Measurements from ENCODE around the gene LMO3. TPM values are rescaled to one million over a fixed set of nuclear protein-coding genes. Genes with fewer than 3 reads are reported as not detected.

Gene LMO3
- not detected in 2 replicates for total RNA-seq

DNA sequence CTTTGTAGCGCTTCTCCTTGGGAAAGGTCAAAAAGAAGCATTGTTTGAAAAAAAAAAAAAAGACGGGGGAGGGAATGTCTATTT is at the start of gene LMO3:
Gene LMO3 (minus strand): TSS at position 46 of the 84 bp plus-strand sequence. CDS start 5,302 bp downstream, outside the sequence.
- H3K4me3 Mint-ChIP-seq = no peak within 1 kb of the TSS

DNA sequence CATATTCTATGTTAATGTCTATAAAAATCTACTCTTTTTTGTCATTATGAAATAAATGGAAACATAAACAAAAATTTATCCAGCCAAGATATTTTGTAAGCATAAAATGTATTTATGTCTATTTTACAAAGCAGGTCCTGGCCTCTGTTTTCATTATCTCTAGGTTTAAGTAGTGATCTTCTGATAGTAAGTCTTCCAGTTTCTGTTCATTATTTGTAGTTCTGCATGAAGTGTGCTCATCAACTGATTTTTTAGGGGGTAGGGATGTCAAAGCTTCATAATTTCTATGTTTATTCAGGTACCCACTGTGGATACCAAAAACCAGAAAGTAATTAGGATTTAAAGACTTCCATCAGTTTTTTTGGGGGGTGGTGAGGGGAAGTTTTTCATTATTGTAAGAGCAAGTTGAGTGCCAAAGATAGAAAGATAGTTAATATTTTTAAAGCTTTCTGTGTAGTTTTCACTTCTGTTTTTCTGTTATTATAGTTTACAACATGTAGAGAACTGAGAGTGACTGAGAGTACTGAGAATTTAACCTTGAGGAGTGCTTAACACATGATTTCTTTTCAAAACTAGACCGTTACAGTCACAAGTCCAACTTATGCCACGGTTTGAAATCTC is 30.6 kb upstream of the LMO3 start:
- no peaks in the 10 kb centered on the region for H3K36me3 Mint-ChIP-seq (ENCODE audit: low read depth)
- no peaks in the 10 kb centered on the region for H3K27me3 Mint-ChIP-seq (ENCODE audit: insufficient read depth)
- no peaks in the 10 kb centered on the region for H3K4me1 Mint-ChIP-seq (ENCODE audit: low read depth)
- intact Hi-C loops (cut with micrococcal nuclease) = no loop called here
- DNase-seq (ENCODE audit: low spot score) = no peak
- peaks cover 7% of the 10 kb centered on the region for H3K9me3 Mint-ChIP-seq
- no peak overlapping the region for H3K4me3 Mint-ChIP-seq
- no peak overlapping the region for H3K27ac Mint-ChIP-seq

More for the DNA sequence above, at the start of gene LMO3:
- Mint-ChIP-seq H3K27me3 (ENCODE audit: insufficient read depth) (peaks cover 36% of the 10 kb centered on the region), H3K9me3 (no peaks in the 10 kb centered on the region), H3K4me1 (ENCODE audit: low read depth) (peaks cover 10% of the 10 kb centered on the region), H3K36me3 (ENCODE audit: low read depth) (no peaks in the 10 kb centered on the region), H3K27ac (peak within 1 kb of the TSS; percentile 29)
- intact Hi-C loops (cut with micrococcal nuclease) = no loop called here
- no peak for DNase-seq (ENCODE audit: low spot score)

DNA sequence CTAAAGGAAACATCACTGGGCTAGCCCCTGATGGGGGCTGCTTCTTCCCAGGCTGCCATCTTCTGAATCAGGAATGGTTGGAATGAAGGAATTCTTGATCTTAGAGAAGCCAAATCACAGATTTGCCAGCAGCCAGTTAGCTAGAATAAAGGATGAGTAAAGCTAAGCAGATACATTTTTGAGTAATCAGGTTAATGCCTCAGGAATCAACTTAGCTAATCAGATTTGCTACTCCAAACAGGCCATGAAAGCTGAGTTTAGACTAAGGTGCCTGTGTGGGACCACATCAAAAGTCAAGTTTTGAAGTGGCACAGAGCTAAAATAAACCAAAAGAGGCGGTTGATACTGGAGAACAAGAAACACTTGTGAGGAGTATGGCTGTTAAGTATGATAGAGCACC is 28.8 kb upstream of the LMO3 start:
- DNase-seq (ENCODE audit: low spot score) = no peak
- Mint-ChIP-seq H3K36me3 (ENCODE audit: low read depth) (no peaks in the 10 kb centered on the region), H3K9me3 (peaks cover 7% of the 10 kb centered on the region), H3K4me1 (ENCODE audit: low read depth) (no peaks in the 10 kb centered on the region), H3K27me3 (ENCODE audit: insufficient read depth) (no peaks in the 10 kb centered on the region), H3K27ac (no peak overlapping the region), H3K4me3 (no peak overlapping the region)
- intact Hi-C loops (cut with micrococcal nuclease) = no loop called here

DNA sequence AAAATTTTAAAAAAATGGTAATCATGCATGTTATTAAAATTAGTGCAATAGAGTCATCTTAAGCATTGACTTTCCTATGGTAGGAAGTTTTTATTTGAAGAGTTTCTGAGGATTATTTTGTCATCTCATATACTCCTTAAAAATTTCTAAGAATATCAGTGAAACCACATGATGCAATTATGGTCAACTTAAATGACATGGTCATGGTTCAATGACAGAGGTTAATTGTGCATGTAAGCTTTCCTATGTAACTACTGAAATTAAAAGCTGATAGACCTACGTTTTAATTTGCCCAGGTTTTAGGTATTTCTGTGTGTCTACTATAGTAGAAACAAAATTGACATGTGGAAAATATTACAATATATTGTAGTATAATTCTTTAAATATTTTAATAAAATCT is 21.0 kb upstream of the LMO3 start:
- DNase-seq (ENCODE audit: low spot score) = no peak
- Mint-ChIP-seq H3K27me3 (ENCODE audit: insufficient read depth) (no peaks in the 10 kb centered on the region), H3K36me3 (ENCODE audit: low read depth) (no peaks in the 10 kb centered on the region), H3K4me1 (ENCODE audit: low read depth) (no peaks in the 10 kb centered on the region), H3K4me3 (no peak overlapping the region), H3K9me3 (peaks cover 4% of the 10 kb centered on the region), H3K27ac (no peak overlapping the region)
- intact Hi-C loops (cut with micrococcal nuclease) = no loop called here

DNA sequence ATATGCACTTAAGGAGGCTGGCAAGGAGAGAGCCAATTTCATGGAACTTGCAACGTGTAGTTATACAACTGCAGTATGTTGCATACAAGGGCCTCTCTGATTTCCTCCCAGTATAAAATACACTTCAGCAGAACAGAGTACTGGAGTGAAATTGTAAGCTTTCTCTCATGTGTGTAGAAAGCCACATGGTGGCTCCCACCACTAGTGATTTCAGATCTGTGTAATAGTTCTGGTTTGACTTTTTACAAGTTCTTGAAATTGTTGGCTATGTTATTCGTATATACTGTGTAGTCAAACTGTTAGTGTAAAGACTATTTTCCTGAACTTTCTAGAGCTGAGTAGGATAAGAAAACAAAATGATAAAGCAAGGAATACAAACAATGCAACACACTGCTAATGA is 16.4 kb upstream of the LMO3 start:
- Mint-ChIP-seq H3K27ac (no peak overlapping the region), H3K27me3 (ENCODE audit: insufficient read depth) (no peaks in the 10 kb centered on the region), H3K4me1 (ENCODE audit: low read depth) (no peaks in the 10 kb centered on the region), H3K36me3 (ENCODE audit: low read depth) (no peaks in the 10 kb centered on the region), H3K9me3 (no peaks in the 10 kb centered on the region), H3K4me3 (no peak overlapping the region)
- no peak for DNase-seq (ENCODE audit: low spot score)
- intact Hi-C loops (cut with micrococcal nuclease) = no loop called here

DNA sequence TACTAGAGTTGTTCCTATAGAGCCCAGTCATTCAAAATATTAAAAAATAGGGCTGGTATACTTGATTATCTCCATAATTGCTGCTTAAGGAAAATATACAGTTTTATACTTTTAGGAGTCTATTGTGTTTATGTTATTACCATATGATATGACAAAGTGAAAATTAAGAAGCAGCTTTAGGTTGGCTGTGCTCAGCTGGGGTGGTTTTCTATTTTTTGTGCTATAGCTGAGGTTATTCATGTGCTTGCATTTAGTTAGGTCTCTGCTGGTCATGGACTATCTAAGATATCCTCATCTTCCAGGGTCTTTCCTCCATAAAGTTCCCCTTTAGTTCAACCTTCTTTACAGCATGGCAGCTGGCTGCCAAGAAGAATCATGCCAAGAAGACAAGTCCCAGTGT is 13.6 kb upstream of the LMO3 start:
- Mint-ChIP-seq H3K4me1 (ENCODE audit: low read depth) (no peaks in the 10 kb centered on the region), H3K9me3 (peaks cover 4% of the 10 kb centered on the region), H3K36me3 (ENCODE audit: low read depth) (no peaks in the 10 kb centered on the region), H3K4me3 (no peak overlapping the region), H3K27ac (no peak overlapping the region), H3K27me3 (ENCODE audit: insufficient read depth) (no peaks in the 10 kb centered on the region)
- intact Hi-C loops (cut with micrococcal nuclease) = no loop called here
- no peak for DNase-seq (ENCODE audit: low spot score)

DNA sequence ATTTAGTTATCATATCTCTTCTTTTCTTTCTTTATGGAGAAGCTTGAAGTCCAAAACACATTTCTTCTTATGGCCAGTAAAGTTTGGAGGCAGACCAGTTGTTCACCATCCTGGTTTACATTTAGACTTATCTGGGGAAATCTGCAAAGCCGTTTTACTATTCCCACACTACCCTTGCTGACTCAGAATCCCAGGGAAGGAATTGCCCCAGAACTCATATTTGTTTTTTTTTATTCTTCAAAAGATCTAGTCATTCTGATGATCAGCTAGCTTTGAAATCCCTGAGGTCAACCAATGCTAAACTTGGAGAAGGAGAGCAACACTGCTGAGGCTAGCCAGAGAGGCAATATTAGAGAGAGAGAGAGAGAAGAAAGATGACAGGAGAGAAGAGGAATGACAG is 12.3 kb upstream of the LMO3 start:
- H3K4me3 Mint-ChIP-seq = no peak overlapping the region
- intact Hi-C loops (cut with micrococcal nuclease) = no loop called here
- H3K27me3 Mint-ChIP-seq (ENCODE audit: insufficient read depth) = no peaks in the 10 kb centered on the region
- H3K27ac Mint-ChIP-seq = no peak overlapping the region
- no peaks in the 10 kb centered on the region for H3K4me1 Mint-ChIP-seq (ENCODE audit: low read depth)
- no peak for DNase-seq (ENCODE audit: low spot score)
- peaks cover 4% of the 10 kb centered on the region for H3K9me3 Mint-ChIP-seq
- H3K36me3 Mint-ChIP-seq (ENCODE audit: low read depth) = no peaks in the 10 kb centered on the region

DNA sequence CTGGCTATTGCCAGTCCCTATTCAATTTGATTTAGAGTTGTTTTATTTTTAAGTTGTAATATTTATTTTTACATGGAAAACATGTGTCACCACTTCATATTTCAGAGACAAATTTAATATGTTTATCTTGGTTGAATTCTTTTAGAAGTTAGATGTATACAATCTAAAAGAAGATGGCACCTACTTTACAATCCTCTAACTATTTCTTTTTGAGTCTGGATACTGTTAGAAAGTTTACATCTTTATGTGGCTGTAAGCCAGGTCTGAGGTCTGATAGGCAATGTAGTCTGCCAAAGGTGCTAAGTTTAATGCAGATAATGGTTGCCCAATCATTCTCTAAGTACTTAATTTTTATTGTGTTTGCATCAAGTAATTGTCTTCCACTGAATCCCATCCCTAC is 7.2 kb upstream of the LMO3 start:
- no peak overlapping the region for H3K4me3 Mint-ChIP-seq
- intact Hi-C loops (cut with micrococcal nuclease) = no loop called here
- no peak overlapping the region for H3K27ac Mint-ChIP-seq
- peaks cover 4% of the 10 kb centered on the region for H3K9me3 Mint-ChIP-seq
- H3K4me1 Mint-ChIP-seq (ENCODE audit: low read depth) = peaks cover 5% of the 10 kb centered on the region
- no peak for DNase-seq (ENCODE audit: low spot score)
- peaks cover 4% of the 10 kb centered on the region for H3K27me3 Mint-ChIP-seq (ENCODE audit: insufficient read depth)
- no peaks in the 10 kb centered on the region for H3K36me3 Mint-ChIP-seq (ENCODE audit: low read depth)

DNA sequence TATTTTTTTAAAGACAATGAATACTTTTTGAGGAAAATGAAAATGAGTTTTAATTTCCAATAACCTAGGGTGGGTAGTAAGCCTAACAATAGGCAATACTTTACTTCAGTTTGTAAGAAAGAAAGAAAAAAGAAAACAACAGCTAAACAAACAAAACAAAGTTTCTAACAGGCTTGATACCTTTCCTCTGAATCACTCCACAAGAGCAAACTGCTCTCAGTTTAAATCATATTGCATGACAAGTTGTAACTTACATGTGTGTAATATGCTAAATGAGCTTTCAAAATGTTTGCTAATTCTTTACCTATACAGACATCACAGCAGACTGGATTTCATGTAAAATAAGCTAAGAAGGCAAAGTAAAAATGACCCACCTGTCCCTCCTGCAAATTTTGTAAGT is 6.7 kb upstream of the LMO3 start:
- Mint-ChIP-seq H3K27me3 (ENCODE audit: insufficient read depth) (peaks cover 9% of the 10 kb centered on the region), H3K27ac (no peak overlapping the region), H3K9me3 (peaks cover 4% of the 10 kb centered on the region), H3K4me1 (ENCODE audit: low read depth) (peaks cover 5% of the 10 kb centered on the region), H3K4me3 (no peak overlapping the region), H3K36me3 (ENCODE audit: low read depth) (no peaks in the 10 kb centered on the region)
- no peak for DNase-seq (ENCODE audit: low spot score)
- intact Hi-C loops (cut with micrococcal nuclease) = no loop called here

DNA sequence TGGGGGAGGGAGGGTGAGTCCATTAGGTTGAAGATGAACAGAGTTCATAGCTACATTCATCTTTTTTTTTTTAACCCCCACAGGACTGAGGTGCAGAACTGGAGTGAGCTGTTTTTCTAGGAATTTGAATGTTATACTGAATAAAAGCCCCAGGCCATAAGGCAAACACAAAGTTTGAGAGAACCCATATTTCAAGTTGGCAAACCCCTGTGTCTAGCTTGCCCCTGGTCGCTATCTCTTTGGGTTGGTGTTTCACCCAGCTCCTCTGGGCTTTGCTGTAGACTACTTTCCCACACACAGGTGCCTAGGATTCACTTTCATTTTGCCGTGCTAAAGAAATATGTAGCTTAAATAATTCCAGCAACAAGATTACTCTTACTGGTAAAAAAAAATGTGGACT is 5.2 kb upstream of the LMO3 start:
- intact Hi-C loops (cut with micrococcal nuclease) = no loop called here
- H3K4me1 Mint-ChIP-seq (ENCODE audit: low read depth) = peaks cover 5% of the 10 kb centered on the region
- no peak for DNase-seq (ENCODE audit: low spot score)
- no peak overlapping the region for H3K4me3 Mint-ChIP-seq
- H3K27me3 Mint-ChIP-seq (ENCODE audit: insufficient read depth) = peaks cover 24% of the 10 kb centered on the region
- H3K9me3 Mint-ChIP-seq = no peaks in the 10 kb centered on the region
- H3K27ac Mint-ChIP-seq = no peak overlapping the region
- no peaks in the 10 kb centered on the region for H3K36me3 Mint-ChIP-seq (ENCODE audit: low read depth)

DNA sequence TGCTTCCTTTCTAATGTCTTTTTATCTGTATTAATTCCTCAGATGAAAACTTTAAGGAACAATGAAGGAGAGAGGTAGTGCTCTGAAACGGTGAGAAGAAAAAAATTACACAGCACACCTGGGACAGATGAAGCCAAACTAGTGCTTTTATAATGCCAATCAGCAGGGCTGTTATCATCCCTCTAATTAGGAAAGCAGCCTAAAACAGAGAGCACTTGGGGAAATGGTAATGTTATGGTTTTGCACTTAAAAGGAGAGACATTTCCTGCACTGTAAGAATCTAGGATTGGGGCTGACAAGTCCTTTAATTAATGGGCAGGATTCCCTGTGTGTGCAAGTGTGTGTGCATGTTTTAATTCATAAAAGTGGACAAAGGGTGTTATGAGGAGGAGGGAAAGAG is 4.8 kb upstream of the LMO3 start:
- no peaks in the 10 kb centered on the region for H3K36me3 Mint-ChIP-seq (ENCODE audit: low read depth)
- no peak overlapping the region for H3K4me3 Mint-ChIP-seq
- DNase-seq (ENCODE audit: low spot score) = no peak
- H3K27me3 Mint-ChIP-seq (ENCODE audit: insufficient read depth) = peaks cover 28% of the 10 kb centered on the region
- H3K4me1 Mint-ChIP-seq (ENCODE audit: low read depth) = peaks cover 7% of the 10 kb centered on the region
- no peak overlapping the region for H3K27ac Mint-ChIP-seq
- intact Hi-C loops (cut with micrococcal nuclease) = no loop called here
- no peaks in the 10 kb centered on the region for H3K9me3 Mint-ChIP-seq

DNA sequence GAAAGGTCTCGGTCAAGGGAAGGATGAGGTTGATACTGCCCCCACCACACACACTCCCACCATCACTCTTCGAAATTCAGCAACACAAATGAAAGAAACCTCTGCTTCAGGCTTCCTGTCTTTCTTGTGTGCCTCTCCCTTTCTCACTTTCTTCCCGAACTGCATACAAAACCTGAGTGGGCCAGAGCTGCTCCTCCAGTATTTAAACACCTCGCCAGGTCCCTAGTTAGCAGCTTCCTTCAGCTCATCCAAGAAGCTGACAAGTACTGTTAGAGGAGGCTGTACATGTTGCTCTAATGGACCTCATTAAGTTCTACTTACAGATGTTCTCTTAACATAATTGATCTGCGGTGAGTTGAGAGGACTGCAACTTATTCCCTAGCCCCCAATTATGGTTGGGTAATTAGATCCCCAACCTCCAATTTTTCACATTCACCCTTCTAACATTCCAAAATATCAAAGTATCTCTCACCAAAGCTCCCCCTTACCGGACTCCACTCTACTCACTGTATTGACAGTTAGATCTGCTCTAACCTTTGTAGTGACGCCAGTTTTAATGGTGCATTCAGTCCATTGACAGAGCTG is 4.1 kb upstream of the LMO3 start:
- intact Hi-C loops (cut with micrococcal nuclease) = no loop called here
- Mint-ChIP-seq H3K36me3 (ENCODE audit: low read depth) (no peaks in the 10 kb centered on the region), H3K27me3 (ENCODE audit: insufficient read depth) (peaks cover 31% of the 10 kb centered on the region), H3K9me3 (no peaks in the 10 kb centered on the region), H3K27ac (no peak overlapping the region), H3K4me3 (no peak overlapping the region), H3K4me1 (ENCODE audit: low read depth) (peaks cover 10% of the 10 kb centered on the region)
- no peak for DNase-seq (ENCODE audit: low spot score)

DNA sequence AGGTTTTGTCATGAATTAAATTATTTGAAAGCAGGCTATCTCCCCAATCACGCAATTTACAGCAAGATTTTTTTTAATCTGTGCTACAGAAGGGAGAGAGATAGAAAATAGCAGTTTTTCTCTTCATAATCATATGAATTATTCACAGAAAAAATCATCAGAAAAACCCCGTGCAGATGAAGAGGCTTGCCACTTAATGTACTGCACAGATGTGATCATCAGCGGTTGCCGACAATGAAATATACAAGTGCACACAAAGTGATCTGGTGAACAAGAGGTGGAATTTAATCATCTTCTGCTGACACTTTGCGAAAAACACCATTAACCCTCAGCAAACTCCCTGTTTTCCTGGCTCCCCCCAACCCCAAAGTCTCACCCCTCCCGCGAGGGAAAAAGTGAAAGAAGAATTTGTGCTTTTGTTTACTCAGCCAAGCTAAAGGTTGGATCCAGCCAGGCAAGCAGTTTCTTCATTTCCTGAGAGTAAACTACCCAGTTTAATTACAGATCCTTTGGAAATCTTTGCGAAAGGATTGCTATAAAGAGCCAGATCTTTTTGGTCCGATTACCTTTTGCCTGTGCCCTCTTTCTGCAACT is 3.1 kb upstream of the LMO3 start:
- Mint-ChIP-seq H3K4me3 (no peak overlapping the region), H3K9me3 (no peaks in the 10 kb centered on the region), H3K27ac (no peak overlapping the region), H3K36me3 (ENCODE audit: low read depth) (no peaks in the 10 kb centered on the region), H3K4me1 (ENCODE audit: low read depth) (peaks cover 10% of the 10 kb centered on the region), H3K27me3 (ENCODE audit: insufficient read depth) (peaks cover 36% of the 10 kb centered on the region)
- DNase-seq (ENCODE audit: low spot score) = no peak
- intact Hi-C loops (cut with micrococcal nuclease) = no loop called here
